Measurements from ENCODE around the gene SLC46A1. TPM values are rescaled to one million over a fixed set of nuclear protein-coding genes. Genes with fewer than 3 reads are reported as not detected.

The SLC46A1 gene
- total and polyA plus RNA-seq, 2 experiments from 2014 or later: 3.3 to 12.5 TPM

DNA sequence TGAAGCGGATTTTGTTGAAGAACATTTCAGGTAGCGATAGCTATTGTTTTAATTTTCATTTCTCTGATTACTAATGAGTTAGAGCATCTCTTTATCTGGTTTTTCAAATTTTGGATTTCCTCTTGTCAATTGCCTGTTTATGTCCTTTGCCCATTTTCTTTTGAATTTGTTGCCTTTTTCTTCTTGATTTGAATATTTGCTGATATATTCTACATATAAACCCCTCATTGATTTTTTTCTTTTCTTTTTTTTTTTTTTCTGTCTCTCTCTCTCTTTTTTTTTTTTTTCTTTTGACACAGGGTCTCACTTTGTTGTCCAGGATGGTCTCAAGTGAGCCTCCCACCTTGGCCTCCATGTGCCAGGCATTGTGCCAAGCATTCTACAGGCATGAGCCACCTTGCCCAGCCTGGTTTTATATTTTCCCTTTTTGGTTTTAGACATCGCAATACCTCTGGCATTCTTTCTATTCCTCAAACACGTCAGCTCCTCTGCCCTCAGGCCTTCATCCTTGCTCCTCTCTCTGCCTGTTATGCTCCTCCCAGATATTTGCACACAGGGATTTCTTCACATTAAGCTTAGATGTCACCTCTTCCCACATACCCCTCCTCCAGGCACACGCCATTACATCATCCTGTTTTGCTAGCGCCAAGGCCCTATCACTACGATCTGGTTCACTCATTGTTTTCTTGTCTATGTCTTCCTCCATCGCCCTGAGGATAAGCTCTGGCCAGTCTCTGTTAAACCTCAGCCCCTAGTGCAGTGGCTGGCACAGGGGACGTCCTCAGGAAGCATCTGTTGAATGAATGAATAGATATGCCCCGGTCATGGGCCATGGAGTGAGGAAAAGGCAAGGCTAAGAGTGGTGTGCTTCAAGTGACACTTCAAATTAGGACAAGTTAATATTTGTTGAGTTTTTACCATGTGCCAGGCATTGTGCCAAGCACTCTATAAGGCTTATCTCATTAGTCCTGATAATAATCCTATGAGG lies 25.9 kb downstream of the SLC46A1 start:
- H3K4me1 ChIP-seq (ENCODE audit: insufficient read depth): peaks cover 11% of the 10 kb centered on the region; the same call in 1 of the 2 replicates
- H3K4me3 ChIP-seq: no peak overlapping the region
- ATAC-seq: no peak
- no peak for DNase-seq (ENCODE audit: low spot score)
- H2AFZ ChIP-seq: no peak overlapping the region
- H4K20me1 ChIP-seq (replicated peaks; ENCODE audit: insufficient read depth): peaks cover 5% of the 10 kb centered on the region; the same call in 1 of the 2 replicates
- H3K9me3 Mint-ChIP-seq: no peaks in the 10 kb centered on the region; the same call in 2 of the 3 replicates
- H3F3A ChIP-seq (replicated peaks; ENCODE audit: low read depth): 0 out of 2 replicates have a peak, but pooled peaks cover 7% of the 10 kb centered on the region
- peaks cover 58% of the 10 kb centered on the region for H3K27me3 ChIP-seq (ENCODE audit: insufficient read depth)
- H3K4me2 ChIP-seq: no peak overlapping the region
- no peaks in the 10 kb centered on the region for H3K9me2 ChIP-seq (ENCODE audit: insufficient read depth)
- H3K36me3 ChIP-seq (ENCODE audit: insufficient read depth): no peaks in the 10 kb centered on the region
- peaks cover 7% of the 10 kb centered on the region for H3K4me1 Mint-ChIP-seq
- no peak for TF ChIP-seq EZH2phosphoT487 (IDR thresholded peaks at IDR 0.05; ENCODE audit: unreplicated experiment)
- H3K4me3 Mint-ChIP-seq: no peak overlapping the region
- no peak overlapping the region for H3K27ac ChIP-seq (ENCODE audit: low read depth)
- peaks cover 55% of the 10 kb centered on the region for H3K27me3 Mint-ChIP-seq (ENCODE audit: insufficient read depth, low read depth, poor library complexity)
- H3K79me2 ChIP-seq (replicated peaks; ENCODE audit: insufficient read depth): no peaks in the 10 kb centered on the region
- no peak overlapping the region for H3K27ac Mint-ChIP-seq
- H3K36me3 Mint-ChIP-seq (ENCODE audit: low read depth): no peaks in the 10 kb centered on the region; the same call in 2 of the 3 replicates

GRCh38 chr17:28372945-28373274 lies 33.1 kb downstream of the SLC46A1 start:
- H3K9me3 Mint-ChIP-seq: no peaks in the 10 kb centered on the region
- H3K36me3 ChIP-seq (ENCODE audit: insufficient read depth): no peaks in the 10 kb centered on the region
- H3K27me3 ChIP-seq (ENCODE audit: insufficient read depth): peaks cover 22% of the 10 kb centered on the region
- no peaks in the 10 kb centered on the region for H3K36me3 Mint-ChIP-seq (ENCODE audit: low read depth)
- DNase-seq (ENCODE audit: low spot score) (no peak), ATAC-seq (no peak)
- no peaks in the 10 kb centered on the region; the same call in 1 of the 2 replicates for H3F3A ChIP-seq (replicated peaks; ENCODE audit: low read depth)
- no peak overlapping the region for H3K27ac ChIP-seq (ENCODE audit: low read depth)
- peak overlapping the region; percentile 86 for H3K4me3 ChIP-seq
- peak overlapping the region; percentile 70 for H3K4me3 Mint-ChIP-seq
- no peaks in the 10 kb centered on the region for H3K79me2 ChIP-seq (replicated peaks; ENCODE audit: insufficient read depth)
- H3K4me2 ChIP-seq: peak overlapping the region; percentile 90
- TF ChIP-seq, protein P1, sequence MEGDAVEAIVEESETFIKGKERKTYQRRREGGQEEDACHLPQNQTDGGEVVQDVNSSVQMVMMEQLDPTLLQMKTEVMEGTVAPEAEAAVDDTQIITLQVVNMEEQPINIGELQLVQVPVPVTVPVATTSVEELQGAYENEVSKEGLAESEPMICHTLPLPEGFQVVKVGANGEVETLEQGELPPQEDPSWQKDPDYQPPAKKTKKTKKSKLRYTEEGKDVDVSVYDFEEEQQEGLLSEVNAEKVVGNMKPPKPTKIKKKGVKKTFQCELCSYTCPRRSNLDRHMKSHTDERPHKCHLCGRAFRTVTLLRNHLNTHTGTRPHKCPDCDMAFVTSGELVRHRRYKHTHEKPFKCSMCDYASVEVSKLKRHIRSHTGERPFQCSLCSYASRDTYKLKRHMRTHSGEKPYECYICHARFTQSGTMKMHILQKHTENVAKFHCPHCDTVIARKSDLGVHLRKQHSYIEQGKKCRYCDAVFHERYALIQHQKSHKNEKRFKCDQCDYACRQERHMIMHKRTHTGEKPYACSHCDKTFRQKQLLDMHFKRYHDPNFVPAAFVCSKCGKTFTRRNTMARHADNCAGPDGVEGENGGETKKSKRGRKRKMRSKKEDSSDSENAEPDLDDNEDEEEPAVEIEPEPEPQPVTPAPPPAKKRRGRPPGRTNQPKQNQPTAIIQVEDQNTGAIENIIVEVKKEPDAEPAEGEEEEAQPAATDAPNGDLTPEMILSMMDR (conservative IDR thresholded peaks at IDR 0.05; ENCODE audit: low read depth in 2 of 2): no peak
- TF ChIP-seq NANOG (IDR thresholded peaks at IDR 0.05; ENCODE audit: borderline replicate concordance) (no peak), REST (IDR thresholded peaks at IDR 0.05; ENCODE audit: unreplicated experiment) (no peak)
- TF ChIP-seq, protein P2, sequence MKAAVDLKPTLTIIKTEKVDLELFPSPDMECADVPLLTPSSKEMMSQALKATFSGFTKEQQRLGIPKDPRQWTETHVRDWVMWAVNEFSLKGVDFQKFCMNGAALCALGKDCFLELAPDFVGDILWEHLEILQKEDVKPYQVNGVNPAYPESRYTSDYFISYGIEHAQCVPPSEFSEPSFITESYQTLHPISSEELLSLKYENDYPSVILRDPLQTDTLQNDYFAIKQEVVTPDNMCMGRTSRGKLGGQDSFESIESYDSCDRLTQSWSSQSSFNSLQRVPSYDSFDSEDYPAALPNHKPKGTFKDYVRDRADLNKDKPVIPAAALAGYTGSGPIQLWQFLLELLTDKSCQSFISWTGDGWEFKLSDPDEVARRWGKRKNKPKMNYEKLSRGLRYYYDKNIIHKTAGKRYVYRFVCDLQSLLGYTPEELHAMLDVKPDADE (IDR thresholded peaks at IDR 0.05): no peak
- TF ChIP-seq, protein P3, sequence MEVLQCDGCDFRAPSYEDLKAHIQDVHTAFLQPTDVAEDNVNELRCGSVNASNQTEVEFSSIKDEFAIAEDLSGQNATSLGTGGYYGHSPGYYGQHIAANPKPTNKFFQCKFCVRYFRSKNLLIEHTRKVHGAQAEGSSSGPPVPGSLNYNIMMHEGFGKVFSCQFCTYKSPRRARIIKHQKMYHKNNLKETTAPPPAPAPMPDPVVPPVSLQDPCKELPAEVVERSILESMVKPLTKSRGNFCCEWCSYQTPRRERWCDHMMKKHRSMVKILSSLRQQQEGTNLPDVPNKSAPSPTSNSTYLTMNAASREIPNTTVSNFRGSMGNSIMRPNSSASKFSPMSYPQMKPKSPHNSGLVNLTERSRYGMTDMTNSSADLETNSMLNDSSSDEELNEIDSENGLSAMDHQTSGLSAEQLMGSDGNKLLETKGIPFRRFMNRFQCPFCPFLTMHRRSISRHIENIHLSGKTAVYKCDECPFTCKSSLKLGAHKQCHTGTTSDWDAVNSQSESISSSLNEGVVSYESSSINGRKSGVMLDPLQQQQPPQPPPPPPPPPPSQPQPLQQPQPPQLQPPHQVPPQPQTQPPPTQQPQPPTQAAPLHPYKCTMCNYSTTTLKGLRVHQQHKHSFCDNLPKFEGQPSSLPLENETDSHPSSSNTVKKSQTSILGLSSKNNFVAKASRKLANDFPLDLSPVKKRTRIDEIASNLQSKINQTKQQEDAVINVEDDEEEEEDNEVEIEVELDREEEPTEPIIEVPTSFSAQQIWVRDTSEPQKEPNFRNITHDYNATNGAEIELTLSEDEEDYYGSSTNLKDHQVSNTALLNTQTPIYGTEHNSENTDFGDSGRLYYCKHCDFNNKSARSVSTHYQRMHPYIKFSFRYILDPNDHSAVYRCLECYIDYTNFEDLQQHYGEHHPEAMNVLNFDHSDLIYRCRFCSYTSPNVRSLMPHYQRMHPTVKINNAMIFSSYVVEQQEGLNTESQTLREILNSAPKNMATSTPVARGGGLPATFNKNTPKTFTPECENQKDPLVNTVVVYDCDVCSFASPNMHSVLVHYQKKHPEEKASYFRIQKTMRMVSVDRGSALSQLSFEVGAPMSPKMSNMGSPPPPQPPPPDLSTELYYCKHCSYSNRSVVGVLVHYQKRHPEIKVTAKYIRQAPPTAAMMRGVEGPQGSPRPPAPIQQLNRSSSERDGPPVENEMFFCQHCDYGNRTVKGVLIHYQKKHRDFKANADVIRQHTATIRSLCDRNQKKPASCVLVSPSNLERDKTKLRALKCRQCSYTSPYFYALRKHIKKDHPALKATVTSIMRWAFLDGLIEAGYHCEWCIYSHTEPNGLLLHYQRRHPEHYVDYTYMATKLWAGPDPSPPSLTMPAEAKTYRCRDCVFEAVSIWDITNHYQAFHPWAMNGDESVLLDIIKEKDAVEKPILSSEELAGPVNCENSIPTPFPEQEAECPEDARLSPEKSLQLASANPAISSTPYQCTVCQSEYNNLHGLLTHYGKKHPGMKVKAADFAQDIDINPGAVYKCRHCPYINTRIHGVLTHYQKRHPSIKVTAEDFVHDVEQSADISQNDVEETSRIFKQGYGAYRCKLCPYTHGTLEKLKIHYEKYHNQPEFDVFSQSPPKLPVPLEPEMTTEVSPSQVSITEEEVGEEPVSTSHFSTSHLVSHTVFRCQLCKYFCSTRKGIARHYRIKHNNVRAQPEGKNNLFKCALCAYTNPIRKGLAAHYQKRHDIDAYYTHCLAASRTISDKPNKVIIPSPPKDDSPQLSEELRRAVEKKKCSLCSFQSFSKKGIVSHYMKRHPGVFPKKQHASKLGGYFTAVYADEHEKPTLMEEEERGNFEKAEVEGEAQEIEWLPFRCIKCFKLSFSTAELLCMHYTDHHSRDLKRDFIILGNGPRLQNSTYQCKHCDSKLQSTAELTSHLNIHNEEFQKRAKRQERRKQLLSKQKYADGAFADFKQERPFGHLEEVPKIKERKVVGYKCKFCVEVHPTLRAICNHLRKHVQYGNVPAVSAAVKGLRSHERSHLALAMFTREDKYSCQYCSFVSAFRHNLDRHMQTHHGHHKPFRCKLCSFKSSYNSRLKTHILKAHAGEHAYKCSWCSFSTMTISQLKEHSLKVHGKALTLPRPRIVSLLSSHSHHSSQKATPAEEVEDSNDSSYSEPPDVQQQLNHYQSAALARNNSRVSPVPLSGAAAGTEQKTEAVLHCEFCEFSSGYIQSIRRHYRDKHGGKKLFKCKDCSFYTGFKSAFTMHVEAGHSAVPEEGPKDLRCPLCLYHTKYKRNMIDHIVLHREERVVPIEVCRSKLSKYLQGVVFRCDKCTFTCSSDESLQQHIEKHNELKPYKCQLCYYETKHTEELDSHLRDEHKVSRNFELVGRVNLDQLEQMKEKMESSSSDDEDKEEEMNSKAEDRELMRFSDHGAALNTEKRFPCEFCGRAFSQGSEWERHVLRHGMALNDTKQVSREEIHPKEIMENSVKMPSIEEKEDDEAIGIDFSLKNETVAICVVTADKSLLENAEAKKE (CRISPR knock-in tag; IDR thresholded peaks at IDR 0.05): no peak
- no peak overlapping the region for H3K27ac Mint-ChIP-seq
- H3K27me3 Mint-ChIP-seq (ENCODE audit: insufficient read depth, low read depth, poor library complexity): peaks cover 33% of the 10 kb centered on the region
- H3K4me1 Mint-ChIP-seq: peaks cover 21% of the 10 kb centered on the region
- H3K9me2 ChIP-seq (ENCODE audit: insufficient read depth): no peaks in the 10 kb centered on the region
- H3K4me1 ChIP-seq (ENCODE audit: insufficient read depth): peaks cover 9% of the 10 kb centered on the region; the same call in 1 of the 2 replicates
- peaks cover 17% of the 10 kb centered on the region; the same call in 1 of the 2 replicates for H4K20me1 ChIP-seq (replicated peaks; ENCODE audit: insufficient read depth)
- no peak overlapping the region for H2AFZ ChIP-seq

Data from GM23338 (cell line).